SK-N-MC (cell line): Measurements from ENCODE around the gene SMIM14.

Experiments
- DNase-seq: peaks from one replicate; pipeline ENCODE4 v3.0.0-alpha.2; 2011; ENCODE audit warnings: low read depth, low spot score
- H3K27ac ChIP-seq: fragments of 200-600 bp; sonication (generic); 2 replicates; pipeline ENCODE4 v1.5.1; 2016; ENCODE audit warnings: mixed run types
- H3K36me3 ChIP-seq: fragments of 200-600 bp; sonication (generic); 2 replicates; pipeline ENCODE4 v1.6.1; 2017; ENCODE audit warnings: antibody characterized with exemption, low read length, mixed read lengths; ENCODE audit not compliant: insufficient read depth
- H3K4me3 ChIP-seq: fragments of 200-600 bp; sonication (generic); 2 replicates; pipeline ENCODE4 v1.5.1; 2016
- H3K9ac ChIP-seq: fragments of 200-600 bp; sonication (generic); 2 replicates; pipeline ENCODE4 v1.8.0; 2017; ENCODE audit warnings: mixed run types, mixed read lengths; ENCODE audit not compliant: insufficient read length
- H3K9me3 ChIP-seq: fragments of 200-600 bp; sonication (generic); 2 replicates; pipeline ENCODE4 v1.6.1; 2017; ENCODE audit warnings: low read depth, mild to moderate bottlenecking, antibody characterized with exemption, low read length, moderate library complexity, mixed read lengths
- EZH2 ChIP-seq: fragments of 200-600 bp; sonication (generic); IDR thresholded peaks from one replicate; pipeline ENCODE4 v1.6.1; 2017; ENCODE audit warnings: antibody characterized with exemption
- FOXP2 ChIP-seq: optimal IDR thresholded peaks from 2 replicates; pipeline ENCODE3; 2011; ENCODE audit warnings: mild to moderate bottlenecking, moderate library complexity; ENCODE audit not compliant: insufficient read depth; ENCODE audit errors: extremely low read length, control extremely low read depth
- POLR2AphosphoS5 ChIP-seq: IDR thresholded peaks from 2 replicates; pipeline ENCODE4 v1.6.1; 2012; ENCODE audit warnings: mild to moderate bottlenecking, low read depth, low read length, borderline replicate concordance

SMIM14 gene

DNA sequence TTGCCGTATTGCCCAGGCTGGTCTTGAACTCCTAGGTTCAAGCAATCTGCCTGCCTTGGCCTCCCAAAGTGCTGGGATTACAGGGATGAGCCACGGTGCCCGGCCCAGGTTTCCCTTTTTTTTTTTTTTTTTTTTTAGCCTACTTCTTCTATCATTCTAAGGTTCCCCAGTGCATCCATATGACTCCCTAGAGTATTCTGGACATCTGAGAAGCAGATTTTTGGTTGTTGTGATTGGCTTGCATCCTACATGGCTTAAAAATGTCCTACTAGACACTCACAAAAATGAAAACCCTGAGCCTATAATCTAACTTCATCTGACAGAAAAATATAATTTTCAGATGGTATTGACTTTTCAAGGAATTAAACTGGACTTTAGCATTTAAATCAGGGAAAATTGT is 41.7 kb downstream of the SMIM14 start:
- TF ChIP-seq POLR2AphosphoS5 (no peak), FOXP2 (no peak), EZH2 (no peak)
- Histone ChIP-seq H3K4me3 (no peak overlapping the region), H3K9me3 (no peaks in the 10 kb centered on the region), H3K27ac (no peak overlapping the region), H3K36me3 (no peaks in the 10 kb centered on the region), H3K9ac (no peak overlapping the region)
- no peak for DNase-seq

DNA sequence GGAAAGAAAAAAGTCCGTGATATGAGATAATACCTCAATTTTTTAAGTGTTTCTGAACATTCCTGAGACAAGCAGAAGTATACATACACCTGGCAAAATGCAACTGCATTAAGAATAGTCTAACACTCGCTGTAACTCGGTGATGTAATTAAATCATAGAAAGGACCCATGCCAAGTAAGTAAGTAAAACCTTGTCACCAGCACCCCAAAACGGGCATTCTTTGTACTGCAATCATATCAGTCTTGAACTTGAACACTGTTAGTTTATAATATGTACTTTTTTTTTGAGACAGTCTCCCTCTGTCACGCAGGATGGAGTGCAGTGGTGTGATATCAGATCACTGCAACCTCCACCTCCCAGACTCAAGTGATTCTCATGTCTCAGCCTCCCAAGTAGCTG is 47.4 kb downstream of the SMIM14 start:
- TF ChIP-seq EZH2 (no peak), FOXP2 (no peak), POLR2AphosphoS5 (no peak)
- H3K36me3 ChIP-seq, result no peaks in the 10 kb centered on the region
- no peak for DNase-seq
- H3K9ac ChIP-seq, result no peak overlapping the region
- H3K27ac ChIP-seq, result no peak overlapping the region
- no peaks in the 10 kb centered on the region for H3K9me3 ChIP-seq
- no peak overlapping the region for H3K4me3 ChIP-seq

DNA sequence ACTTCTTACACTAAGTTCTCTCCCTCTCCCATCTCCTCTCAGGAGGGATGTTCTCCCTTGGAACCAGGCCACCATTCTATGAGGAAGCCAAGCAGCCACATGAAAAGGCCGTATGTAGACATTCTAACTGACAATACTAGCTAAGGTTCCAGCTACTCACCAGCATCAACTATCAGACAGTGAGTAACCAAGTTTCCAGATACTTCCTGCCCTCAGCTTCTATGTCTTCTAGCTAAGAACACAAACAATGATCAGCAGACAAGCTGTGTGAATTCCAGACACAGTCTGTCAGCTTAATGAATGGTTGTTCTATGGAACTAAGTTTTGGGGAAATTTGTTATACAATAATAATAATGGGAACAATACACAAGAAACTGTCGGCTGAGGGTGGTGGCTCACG is 50.8 kb downstream of the SMIM14 start:
- Histone ChIP-seq H3K27ac (no peak overlapping the region), H3K4me3 (no peak overlapping the region), H3K36me3 (no peaks in the 10 kb centered on the region), H3K9me3 (no peaks in the 10 kb centered on the region), H3K9ac (no peak overlapping the region)
- TF ChIP-seq POLR2AphosphoS5 (no peak), EZH2 (no peak), FOXP2 (no peak)
- no peak for DNase-seq

DNA sequence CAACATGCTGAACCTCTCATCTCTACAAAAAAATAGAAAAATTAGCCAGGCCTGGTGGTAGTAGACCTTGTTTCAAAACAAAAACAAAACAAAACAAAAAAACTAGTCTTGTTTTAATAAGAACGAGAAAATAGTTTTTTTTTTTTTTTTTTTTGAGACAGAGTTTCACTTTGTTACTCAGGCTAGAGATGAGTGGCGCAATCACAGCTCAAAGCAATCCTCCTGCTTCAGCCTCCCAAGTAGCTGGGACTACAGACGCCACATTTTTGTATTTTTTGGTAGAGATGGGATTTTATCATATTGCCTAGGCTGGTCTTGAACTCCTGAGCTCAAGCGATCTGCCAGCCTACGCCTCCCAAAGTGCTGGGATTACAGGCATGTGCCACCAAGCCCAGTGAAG is 63.7 kb downstream of the SMIM14 start:
- Histone ChIP-seq H3K36me3 (no peaks in the 10 kb centered on the region), H3K9ac (no peak overlapping the region), H3K27ac (no peak overlapping the region), H3K4me3 (no peak overlapping the region), H3K9me3 (no peaks in the 10 kb centered on the region)
- no peak for DNase-seq
- TF ChIP-seq POLR2AphosphoS5 (no peak), FOXP2 (no peak), EZH2 (no peak)

DNA sequence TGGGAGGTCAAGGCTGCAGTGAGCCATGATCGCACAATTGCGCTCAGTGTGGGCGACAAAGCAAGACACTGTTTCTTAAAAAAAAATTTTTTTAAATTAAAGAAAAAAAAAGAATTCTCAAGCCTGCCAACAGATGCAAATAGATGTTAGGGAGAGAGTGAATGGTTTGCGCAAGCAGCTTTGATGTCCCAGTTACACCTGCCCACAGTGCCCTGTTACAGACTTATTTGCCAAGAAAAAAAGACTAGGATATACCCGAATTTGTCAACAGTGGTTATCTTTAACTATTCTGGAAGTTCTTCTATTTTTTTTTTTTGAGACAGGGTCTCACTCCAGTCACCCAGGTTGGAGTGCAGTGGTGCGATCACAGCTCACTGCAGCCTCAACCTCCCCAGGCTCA is 67.2 kb downstream of the SMIM14 start:
- Histone ChIP-seq H3K9me3 (no peaks in the 10 kb centered on the region), H3K36me3 (no peaks in the 10 kb centered on the region), H3K9ac (no peak overlapping the region), H3K4me3 (no peak overlapping the region), H3K27ac (no peak overlapping the region)
- TF ChIP-seq EZH2 (no peak), POLR2AphosphoS5 (no peak), FOXP2 (no peak)
- DNase-seq, result no peak

- Histone ChIP-seq H3K9me3 (no peaks in the 10 kb centered on the region), H3K36me3 (no peaks in the 10 kb centered on the region), H3K4me3 (no peak overlapping the region), H3K9ac (no peak overlapping the region), H3K27ac (no peak overlapping the region)
- TF ChIP-seq EZH2 (no peak), POLR2AphosphoS5 (no peak), FOXP2 (no peak)
- DNase-seq, result no peak
Measured at GRCh38 chr4:39571054-39571453, 67.6 kb downstream of the SMIM14 start.

GRCh38 chr4:39569209-39569608 is 69.5 kb downstream of the SMIM14 start:
- Histone ChIP-seq H3K4me3 (no peak overlapping the region), H3K9ac (no peak overlapping the region)

GRCh38 chr4:39568805-39569204 is 69.9 kb downstream of the SMIM14 start:
- no peak for TF ChIP-seq FOXP2
- TF ChIP-seq POLR2AphosphoS5, result no peak
- H3K36me3 ChIP-seq, result peaks cover 7% of the 10 kb centered on the region; the same call in 1 of the 2 replicates
- H3K9me3 ChIP-seq, result no peaks in the 10 kb centered on the region
- H3K4me3 ChIP-seq, result no peak overlapping the region
- no peak for DNase-seq
- H3K27ac ChIP-seq, result no peak overlapping the region
- no peak overlapping the region for H3K9ac ChIP-seq

More at GRCh38 chr4:39569209-39569608, 69.5 kb downstream of the SMIM14 start:
- Histone ChIP-seq H3K36me3 (peaks cover 7% of the 10 kb centered on the region; the same call in 1 of the 2 replicates), H3K27ac (no peak overlapping the region), H3K9me3 (no peaks in the 10 kb centered on the region)
- DNase-seq, result no peak
- TF ChIP-seq POLR2AphosphoS5 (no peak), FOXP2 (no peak), EZH2 (no peak)

DNA sequence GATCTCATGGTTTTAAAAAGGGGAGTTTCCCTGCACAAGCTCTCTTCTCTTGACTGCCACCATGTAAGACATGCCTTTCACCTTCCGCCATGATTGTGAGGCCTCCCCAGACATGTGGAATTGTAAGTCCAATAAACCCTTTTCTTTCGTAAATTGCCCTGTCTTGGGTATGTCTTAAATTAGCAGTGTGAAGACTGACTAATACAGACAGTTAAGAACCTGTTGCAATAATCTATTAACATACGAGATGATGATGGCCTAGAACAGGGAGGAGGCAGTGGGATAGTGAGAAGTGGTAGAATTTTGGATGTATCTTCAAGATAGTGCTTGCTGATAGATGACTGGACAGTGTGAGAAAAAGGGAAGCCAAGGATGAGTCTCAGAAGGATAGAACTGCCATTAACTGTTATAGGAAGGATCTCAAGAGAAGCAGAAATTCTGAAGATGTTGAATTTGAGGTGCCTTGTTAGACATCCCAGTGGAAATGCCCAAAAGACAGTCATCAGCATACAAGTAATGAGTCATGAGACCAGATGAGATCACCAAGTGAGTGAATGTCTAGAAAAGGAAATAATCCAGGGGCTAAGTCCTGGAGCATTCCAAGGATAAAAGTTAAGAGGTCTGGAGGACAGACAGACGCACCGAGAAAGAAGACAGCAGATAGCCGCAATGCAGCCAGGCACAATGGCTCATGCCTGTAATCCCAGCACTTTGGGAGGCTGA is 72.6 kb downstream of the SMIM14 start:
- peaks cover 7% of the 10 kb centered on the region; the same call in 1 of the 2 replicates for H3K36me3 ChIP-seq
- TF ChIP-seq FOXP2, result no peak
- no peak for TF ChIP-seq EZH2
- no peak for TF ChIP-seq POLR2AphosphoS5
- DNase-seq, result no peak
- no peak overlapping the region for H3K4me3 ChIP-seq
- H3K9me3 ChIP-seq, result no peaks in the 10 kb centered on the region
- H3K27ac ChIP-seq, result no peak overlapping the region
- H3K9ac ChIP-seq, result no peak overlapping the region
